CD4-positive, alpha-beta T cell treated with Interleukin-4 for 1 hour (primary cell): ENCODE data around the gene GPR132.
"Not testable (repeated sequence)": the region's sequence is repeated elsewhere in the genome, so short reads cannot be mapped to it uniquely, and the experiment has no call there.

Source experiments
- DNase-seq, 2 donors: peaks; one replicate each; pipeline ENCODE4 v3.0.0-alpha.2; 2020 to 2022

Gene GPR132

GRCh38 chr14:105035616-105036015 lies 29.6 kb downstream of the GPR132 start:
- not testable (repeated sequence) for DNase-seq

GRCh38 chr14:105034315-105035039 lies 30.8 kb downstream of the GPR132 start:
- no peak for DNase-seq

- peak in 1 of 2 donors; percentile 35 for DNase-seq
These were observed 31.8 kb downstream of the GPR132 start for GRCh38 chr14:105033412-105033900.

- not testable (repeated sequence) for DNase-seq
These were observed 32.8 kb downstream of the GPR132 start for GRCh38 chr14:105032451-105032901.

GRCh38 chr14:105030836-105031396 lies 34.3 kb downstream of the GPR132 start:
- DNase-seq: no peak

GRCh38 chr14:105030194-105030593 lies 35.0 kb downstream of the GPR132 start:
- no peak for DNase-seq

- no peak for DNase-seq
These were observed 35.8 kb downstream of the GPR132 start for GRCh38 chr14:105029402-105029801.

- DNase-seq: no peak
These were observed 36.8 kb downstream of the GPR132 start for GRCh38 chr14:105028251-105028927.

- DNase-seq: not testable (repeated sequence)
These were observed 37.5 kb downstream of the GPR132 start for GRCh38 chr14:105027718-105028117.

- DNase-seq: no peak
These were observed 38.2 kb downstream of the GPR132 start for GRCh38 chr14:105026802-105027563.

- no peak for DNase-seq
These were observed 39.0 kb downstream of the GPR132 start for GRCh38 chr14:105026033-105026785.

- DNase-seq: no peak
These were observed 39.8 kb downstream of the GPR132 start for GRCh38 chr14:105025429-105025828.

GRCh38 chr14:105023791-105024480 lies 41.3 kb downstream of the GPR132 start:
- DNase-seq: no peak

- no peak for DNase-seq
These were observed 42.1 kb downstream of the GPR132 start for GRCh38 chr14:105023144-105023543.

- no peak for DNase-seq
These were observed 43.0 kb downstream of the GPR132 start for GRCh38 chr14:105022276-105022670.

- no peak for DNase-seq
These were observed 43.5 kb downstream of the GPR132 start for GRCh38 chr14:105021656-105022275.

GRCh38 chr14:105020815-105021655 lies 44.2 kb downstream of the GPR132 start, which contains the start of gene CDCA4:
CDCA4 (minus strand) TSS chr14:105021083; CDS start chr14:105011929, 9,154 bp downstream.
- peak; percentile 97 to 98 for DNase-seq

- DNase-seq: peak; percentile 61 to 73
These were observed 45.1 kb downstream of the GPR132 start for GRCh38 chr14:105019861-105020814.

- DNase-seq: no peak
These were observed 46.8 kb downstream of the GPR132 start for GRCh38 chr14:105018414-105018813.
